IPS DF 6.9 (cell line): Measurements from ENCODE around the gene PLVAP.
A peak's percentile ranks its signal among the peaks of the same experiment; 100 is the strongest.

Experiments
- DNase-seq: peaks from one replicate; pipeline ENCODE4 v3.0.0-alpha.2; 2013; ENCODE audit warnings: low read depth, low spot score
- H3K27ac ChIP-seq: one replicate; pipeline ENCODE4 v1.5.1; 2013; ENCODE audit warnings: low read length, control low read depth
- H3K27me3 ChIP-seq: 2 replicates; pipeline ENCODE4 v1.6.1; 2013; ENCODE audit warnings: mild to moderate bottlenecking, low read length; ENCODE audit not compliant: control insufficient read depth, insufficient read depth
- H3K36me3 ChIP-seq: 2 replicates; pipeline ENCODE4 v1.6.1; 2013; ENCODE audit warnings: low read length; ENCODE audit not compliant: control insufficient read depth, insufficient read depth
- H3K4me1 ChIP-seq: 2 replicates; pipeline ENCODE4 v1.6.1; 2013; ENCODE audit warnings: low read length; ENCODE audit not compliant: control insufficient read depth, insufficient read depth
- H3K4me3 ChIP-seq: 2 replicates; pipeline ENCODE4 v1.5.1; 2013; ENCODE audit warnings: mild to moderate bottlenecking, low read length
- H3K9me3 ChIP-seq: 2 replicates; pipeline ENCODE4 v1.6.1; 2013; ENCODE audit warnings: low read length, inconsistent platforms; ENCODE audit not compliant: control insufficient read depth, insufficient read depth
- WGBS: extraction: QIAGEN DNeasy Blood & Tissue Kit; methylation state at CpG from one replicate; pipeline ENCODE4 v1.1.7; 2013; ENCODE audit warnings: mixed read lengths, missing lambda C conversion rate; ENCODE audit not compliant: insufficient read length, insufficient coverage; 5-methylcytosine and 5-hydroxymethylcytosine counted together

Gene PLVAP, protein sequence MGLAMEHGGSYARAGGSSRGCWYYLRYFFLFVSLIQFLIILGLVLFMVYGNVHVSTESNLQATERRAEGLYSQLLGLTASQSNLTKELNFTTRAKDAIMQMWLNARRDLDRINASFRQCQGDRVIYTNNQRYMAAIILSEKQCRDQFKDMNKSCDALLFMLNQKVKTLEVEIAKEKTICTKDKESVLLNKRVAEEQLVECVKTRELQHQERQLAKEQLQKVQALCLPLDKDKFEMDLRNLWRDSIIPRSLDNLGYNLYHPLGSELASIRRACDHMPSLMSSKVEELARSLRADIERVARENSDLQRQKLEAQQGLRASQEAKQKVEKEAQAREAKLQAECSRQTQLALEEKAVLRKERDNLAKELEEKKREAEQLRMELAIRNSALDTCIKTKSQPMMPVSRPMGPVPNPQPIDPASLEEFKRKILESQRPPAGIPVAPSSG

DNA sequence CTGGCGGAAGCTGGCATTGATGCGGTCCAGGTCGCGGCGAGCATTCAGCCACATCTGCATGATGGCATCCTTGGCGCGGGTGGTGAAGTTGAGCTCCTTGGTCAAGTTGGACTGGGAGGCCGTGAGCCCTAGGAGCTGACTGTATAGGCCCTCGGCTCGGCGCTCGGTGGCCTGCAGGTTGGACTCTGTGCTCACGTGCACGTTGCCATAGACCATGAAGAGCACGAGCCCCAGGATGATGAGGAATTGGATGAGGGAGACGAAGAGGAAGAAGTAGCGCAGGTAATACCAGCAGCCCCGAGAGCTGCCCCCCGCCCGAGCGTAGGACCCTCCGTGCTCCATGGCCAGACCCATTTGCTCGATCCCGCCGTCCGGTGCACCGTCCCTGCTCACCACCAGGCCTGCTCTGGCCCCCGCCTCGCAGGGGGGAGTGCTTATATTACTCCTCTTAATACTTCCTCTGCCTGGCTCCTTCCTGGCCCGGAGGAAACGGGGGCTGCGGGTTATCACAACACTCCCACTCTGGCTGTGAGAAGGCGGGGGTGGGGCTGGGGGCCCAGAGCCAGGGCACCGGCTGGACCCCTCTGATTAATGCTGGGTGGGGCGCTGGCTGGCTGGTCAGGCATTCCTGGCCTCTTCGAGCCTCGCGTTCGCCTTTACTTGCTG, at the start of gene PLVAP:
TSS of gene PLVAP (minus strand) at position 408 of the 666 bp plus-strand sequence. CDS start at position 354, 54 bp downstream.
- H3K4me1 ChIP-seq: peaks cover 4% of the 10 kb centered on the region
- no peak within 1 kb of the TSS for H3K27ac ChIP-seq
- WGBS: no CpG with 5 or more reads among the region's 39 CpGs
- H3K36me3 ChIP-seq: no peaks in the 10 kb centered on the region
- H3K9me3 ChIP-seq: no peaks in the 10 kb centered on the region
- H3K27me3 ChIP-seq: no peaks in the 10 kb centered on the region
- no peak for DNase-seq
- H3K4me3 ChIP-seq: no peak within 1 kb of the TSS

DNA sequence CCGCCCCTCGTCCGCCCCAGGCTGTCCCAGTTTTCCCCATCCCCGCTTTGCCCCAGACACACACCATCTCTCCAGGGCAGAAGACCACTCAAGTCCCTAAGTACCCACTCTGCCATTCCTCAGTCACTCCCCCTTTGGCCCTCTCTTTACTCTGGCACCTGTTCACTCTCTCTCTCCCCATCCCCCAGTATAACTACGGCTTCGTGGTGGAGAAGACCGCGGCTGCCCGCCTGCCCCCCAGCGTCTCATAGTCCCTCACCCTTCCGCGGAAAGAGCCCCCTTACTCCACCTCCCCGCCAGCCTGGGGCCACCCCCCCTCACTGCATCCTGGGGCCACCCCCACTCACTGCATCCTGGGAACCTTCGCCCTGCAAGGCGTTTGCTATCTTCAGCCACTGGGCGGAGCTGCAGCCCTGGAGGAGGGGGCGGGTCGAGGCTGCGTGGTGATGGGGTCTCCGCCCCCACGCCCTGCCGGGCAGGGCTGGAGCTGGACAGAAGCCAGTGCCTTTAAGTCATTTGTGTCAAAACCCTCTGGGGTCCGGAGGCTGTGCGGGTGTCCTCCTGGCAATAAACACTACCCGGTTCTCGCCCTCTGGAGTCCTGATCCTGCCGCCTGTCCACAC, 47.7 kb upstream of the PLVAP start:
- no peaks in the 10 kb centered on the region for H3K27me3 ChIP-seq
- no CpG with 5 or more reads among the region's 27 CpGs for WGBS
- H3K4me1 ChIP-seq: 0 out of 2 replicates have a peak, but pooled peaks cover 2% of the 10 kb centered on the region
- no peaks in the 10 kb centered on the region for H3K9me3 ChIP-seq
- peak overlapping the region; percentile 18; the same call in 1 of the 2 replicates for H3K4me3 ChIP-seq
- no peaks in the 10 kb centered on the region for H3K36me3 ChIP-seq
- H3K27ac ChIP-seq: no peak overlapping the region
- DNase-seq: no peak

DNA sequence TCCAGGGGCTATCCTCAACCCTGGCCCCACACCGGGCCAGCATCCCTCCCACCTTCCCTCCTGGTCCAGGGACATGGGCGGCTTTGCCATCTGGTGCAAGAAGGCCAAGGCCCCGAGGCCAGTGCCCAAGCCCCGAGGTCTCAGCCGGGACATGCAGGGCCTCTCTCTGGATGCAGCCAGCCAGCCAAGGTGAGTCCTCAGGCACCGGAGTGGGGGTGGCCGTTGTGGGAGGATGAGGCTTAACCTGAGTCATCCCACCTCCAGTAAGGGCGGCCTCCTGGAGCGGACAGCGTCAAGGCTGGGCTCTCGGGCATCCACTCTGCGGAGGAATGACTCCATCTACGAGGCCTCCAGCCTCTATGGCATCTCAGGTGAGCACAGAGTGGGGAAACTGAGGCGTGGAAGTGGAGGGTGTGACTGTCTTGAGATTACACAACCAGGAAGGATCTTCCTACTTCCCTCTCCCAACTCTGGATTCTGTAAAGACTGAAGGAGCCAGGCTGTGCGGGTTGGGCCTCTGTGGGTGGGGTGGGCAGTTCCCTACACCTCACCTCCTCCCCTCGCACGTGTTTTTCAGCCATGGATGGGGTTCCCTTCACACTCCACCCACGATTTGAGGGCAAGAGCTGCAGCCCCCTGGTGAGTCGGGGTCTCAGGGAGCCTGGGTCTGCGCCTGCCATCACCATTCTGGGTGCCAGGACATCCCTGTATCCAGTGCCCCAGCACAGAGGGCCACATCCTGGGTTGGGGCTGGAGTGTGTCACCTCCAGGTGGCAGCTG, 46.5 kb upstream of the PLVAP start:
- no peaks in the 10 kb centered on the region for H3K36me3 ChIP-seq
- H3K4me1 ChIP-seq: 0 out of 2 replicates have a peak, but pooled peaks cover 2% of the 10 kb centered on the region
- H3K4me3 ChIP-seq: no peak overlapping the region
- no peaks in the 10 kb centered on the region for H3K27me3 ChIP-seq
- DNase-seq: no peak
- no peaks in the 10 kb centered on the region for H3K9me3 ChIP-seq
- no peak overlapping the region for H3K27ac ChIP-seq
- WGBS: no CpG with 5 or more reads among the region's 20 CpGs

DNA sequence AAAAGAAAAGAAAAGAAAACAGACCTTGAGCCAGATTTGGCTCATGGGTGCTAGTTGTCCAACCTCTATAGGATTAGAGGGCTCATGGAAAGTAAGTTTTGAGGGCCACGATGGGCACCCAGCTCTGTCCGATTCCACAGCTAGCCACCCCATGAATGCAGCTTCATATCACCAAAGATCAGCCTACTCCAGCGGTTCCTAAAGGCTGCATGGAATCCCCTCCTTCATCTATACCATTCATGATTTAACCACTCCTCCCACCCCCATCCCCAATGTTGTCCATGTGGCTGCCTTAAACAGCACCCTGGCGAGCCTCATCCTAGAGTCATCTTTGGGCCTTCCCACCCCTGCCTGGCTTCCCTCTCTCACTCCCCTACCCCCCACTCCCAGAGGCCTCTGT, 44.8 kb upstream of the PLVAP start:
- WGBS: no CpG with 5 or more reads among the region's 4 CpGs
- DNase-seq: no peak
- Histone ChIP-seq H3K27me3 (no peaks in the 10 kb centered on the region), H3K4me1 (0 out of 2 replicates have a peak, but pooled peaks cover 2% of the 10 kb centered on the region), H3K9me3 (no peaks in the 10 kb centered on the region), H3K4me3 (no peak overlapping the region), H3K36me3 (no peaks in the 10 kb centered on the region), H3K27ac (no peak overlapping the region)

DNA sequence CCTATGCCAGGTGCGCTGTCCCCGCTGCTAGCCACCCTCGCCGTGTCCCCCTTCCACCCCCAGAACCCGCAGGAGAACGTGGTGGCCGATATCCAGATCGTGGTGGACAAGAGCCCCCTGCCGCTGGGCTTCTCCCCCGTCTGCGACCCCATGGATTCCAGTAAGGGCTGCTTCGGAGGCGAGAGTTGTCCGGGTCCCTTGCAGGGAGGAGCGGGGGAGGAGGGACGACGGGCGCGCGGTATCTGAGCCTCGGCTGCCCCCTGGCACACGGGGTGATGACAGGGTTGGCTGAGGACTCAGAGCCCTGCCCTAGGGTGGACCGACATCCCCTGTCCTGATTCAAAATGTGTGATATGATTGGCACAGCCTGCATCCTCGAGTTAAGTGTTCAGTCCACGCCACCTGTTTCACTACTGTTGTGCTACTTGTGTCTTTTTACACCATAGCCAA, 43.4 kb upstream of the PLVAP start:
- H3K27ac ChIP-seq: no peak overlapping the region
- no peaks in the 10 kb centered on the region for H3K36me3 ChIP-seq
- H3K27me3 ChIP-seq: no peaks in the 10 kb centered on the region
- H3K9me3 ChIP-seq: no peaks in the 10 kb centered on the region
- H3K4me3 ChIP-seq: peak overlapping the region; percentile 74
- no CpG with 5 or more reads among the region's 25 CpGs for WGBS
- H3K4me1 ChIP-seq: 0 out of 2 replicates have a peak, but pooled peaks cover 2% of the 10 kb centered on the region
- no peak for DNase-seq

DNA sequence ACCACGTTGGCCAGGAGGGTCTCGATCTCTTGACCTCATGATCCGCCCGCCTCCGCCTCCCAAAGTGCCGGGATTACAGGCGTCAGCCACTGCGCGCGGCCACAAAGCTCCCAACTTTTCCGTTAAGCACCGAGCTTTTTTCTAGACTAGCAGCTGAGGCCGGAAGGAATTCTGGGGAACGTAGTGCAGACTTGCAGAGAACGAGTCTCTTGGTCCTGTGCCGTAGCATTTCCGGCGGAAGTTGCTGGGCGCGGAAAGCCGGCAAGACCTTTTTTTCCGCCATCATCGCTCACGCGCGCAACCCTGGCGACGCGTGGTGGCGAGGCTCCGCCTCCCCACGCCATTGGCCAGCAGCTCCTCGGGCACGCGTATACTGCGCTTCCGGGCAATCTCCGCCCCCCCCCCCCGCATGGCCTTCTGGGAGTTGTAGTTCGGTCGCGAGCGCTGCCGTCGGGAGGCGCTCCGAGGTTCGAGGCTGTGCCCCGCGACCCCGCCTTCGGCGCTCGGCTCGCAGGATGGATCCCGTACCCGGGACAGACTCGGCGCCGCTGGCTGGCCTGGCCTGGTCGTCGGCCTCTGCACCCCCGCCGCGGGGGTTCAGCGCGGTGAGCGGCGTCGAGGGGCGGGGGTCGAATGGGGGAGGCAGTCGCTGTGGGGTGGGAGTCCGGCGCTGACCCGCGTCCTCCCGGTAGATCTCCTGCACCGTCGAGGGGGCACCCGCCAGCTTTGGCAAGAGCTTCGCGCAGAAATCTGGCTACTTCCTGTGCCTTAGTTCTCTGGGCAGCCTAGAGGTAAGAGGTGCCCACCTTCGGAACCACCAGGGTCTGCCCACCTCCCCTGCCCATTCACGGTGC, 42.7 kb upstream of the PLVAP start, which contains the start of gene MVB12A:
TSS of gene MVB12A (plus strand) at position 427 of the 854 bp plus-strand sequence. CDS start at position 516, 89 bp downstream.
- Histone ChIP-seq H3K27ac (no peak within 1 kb of the TSS), H3K9me3 (no peaks in the 10 kb centered on the region), H3K36me3 (no peaks in the 10 kb centered on the region), H3K4me1 (0 out of 2 replicates have a peak, but pooled peaks cover 2% of the 10 kb centered on the region), H3K27me3 (no peaks in the 10 kb centered on the region), H3K4me3 (peak within 1 kb of the TSS; percentile 74)
- WGBS: no CpG with 5 or more reads among the region's 85 CpGs
- peak; percentile 99 for DNase-seq

DNA sequence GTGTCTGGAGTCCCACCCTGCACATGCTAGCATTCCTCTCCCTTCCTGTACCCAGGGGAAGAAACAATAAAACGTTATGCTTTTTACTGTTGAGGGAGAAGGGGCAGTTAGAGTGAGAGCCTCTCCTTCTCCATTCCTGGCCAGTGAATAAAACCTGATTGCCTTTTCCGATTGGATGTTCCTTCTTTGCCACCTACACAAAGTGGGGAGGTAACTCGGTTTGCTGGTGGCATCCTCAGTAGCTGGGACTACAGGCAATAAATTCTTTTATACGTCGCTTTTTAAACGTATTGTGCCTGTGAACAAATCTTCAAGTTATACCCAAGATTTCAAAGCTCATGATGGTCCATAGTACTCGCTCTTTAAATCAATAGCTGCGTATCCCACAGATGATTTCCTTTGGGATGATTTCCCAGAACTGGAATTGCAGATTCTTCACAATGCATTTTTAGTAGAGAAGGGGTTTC, 42.0 kb upstream of the PLVAP start:
- Histone ChIP-seq H3K9me3 (no peaks in the 10 kb centered on the region), H3K27me3 (no peaks in the 10 kb centered on the region), H3K4me1 (0 out of 2 replicates have a peak, but pooled peaks cover 3% of the 10 kb centered on the region), H3K4me3 (peak overlapping the region; percentile 9; the same call in 1 of the 2 replicates), H3K36me3 (no peaks in the 10 kb centered on the region), H3K27ac (no peak overlapping the region)
- no peak for DNase-seq
- WGBS: no CpG with 5 or more reads among the region's 8 CpGs

DNA sequence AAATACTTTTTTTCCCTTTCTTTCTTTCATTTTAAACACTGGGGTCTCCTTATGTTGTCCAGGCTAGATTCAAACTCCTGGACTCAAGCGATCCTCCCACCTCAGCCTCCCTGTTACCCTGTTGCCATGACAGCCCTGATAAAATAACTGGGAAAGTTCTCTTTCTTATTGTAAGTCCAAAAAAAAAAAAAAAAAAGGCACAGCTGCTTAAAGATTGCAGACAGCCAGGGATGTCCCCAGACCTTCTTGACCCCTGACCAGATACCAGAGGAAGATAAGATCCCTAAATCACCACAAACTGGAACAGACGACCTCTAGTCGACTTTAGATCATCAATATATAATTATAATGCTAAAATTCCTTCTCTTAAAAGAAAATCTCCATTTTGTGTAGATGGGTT, 41.6 kb upstream of the PLVAP start:
- DNase-seq: no peak
- Histone ChIP-seq H3K27me3 (no peaks in the 10 kb centered on the region), H3K27ac (no peak overlapping the region), H3K4me1 (0 out of 2 replicates have a peak, but pooled peaks cover 4% of the 10 kb centered on the region), H3K36me3 (no peaks in the 10 kb centered on the region), H3K9me3 (no peaks in the 10 kb centered on the region), H3K4me3 (no peak overlapping the region)
- WGBS: no CpG with 5 or more reads among the region's 3 CpGs

DNA sequence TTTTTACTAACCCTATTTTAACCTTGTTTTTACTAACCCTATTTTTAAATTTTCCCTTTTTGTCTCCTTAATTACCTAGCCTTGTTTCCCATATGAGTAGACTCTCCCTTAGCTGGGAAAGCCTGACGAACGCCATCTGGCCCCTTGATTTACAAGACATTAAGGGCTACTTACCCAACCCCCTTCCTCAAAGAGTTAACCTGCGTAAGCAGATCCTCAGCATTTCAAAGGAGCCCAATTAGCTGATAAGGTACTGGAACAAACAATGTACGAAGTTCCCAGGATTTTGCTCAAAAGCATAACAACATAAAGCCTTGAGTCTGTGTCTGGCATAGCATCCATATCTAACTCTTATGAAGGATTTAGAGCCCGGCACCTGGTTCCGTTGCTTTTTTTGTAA, 38.0 kb upstream of the PLVAP start:
- DNase-seq: no peak
- Histone ChIP-seq H3K27me3 (no peaks in the 10 kb centered on the region), H3K4me3 (no peak overlapping the region), H3K27ac (no peak overlapping the region), H3K36me3 (no peaks in the 10 kb centered on the region), H3K4me1 (peaks cover 3% of the 10 kb centered on the region; the same call in 1 of the 2 replicates), H3K9me3 (no peaks in the 10 kb centered on the region)
- WGBS: no CpG with 5 or more reads among the region's 6 CpGs
